HEK293 (cell line): ENCODE measurements around the gene FAM193A.

Source experiments
- ZEB2 ChIP-seq: fragments of 450-650 bp; formaldehyde crosslinking; IDR thresholded peaks from 2 replicates; pipeline ENCODE4 v1.5.1; 2016; ENCODE audit warnings: missing biosample characterization, missing genetic modification characterization
- ZNF114 ChIP-seq: fragments of 450-650 bp; formaldehyde crosslinking; IDR thresholded peaks from 2 replicates; pipeline ENCODE4 v1.5.0; 2017; ENCODE audit warnings: missing biosample characterization, missing genetic modification characterization
- ZNF184 ChIP-seq: fragments of 450-650 bp; IDR thresholded peaks from 2 replicates; pipeline ENCODE4 v1.5.1; 2018; ENCODE audit warnings: missing biosample characterization, mild to moderate bottlenecking, missing genetic modification characterization
- ZNF23 ChIP-seq: fragments of 450-650 bp; formaldehyde crosslinking; IDR thresholded peaks from 2 replicates; pipeline ENCODE4 v1.5.1; 2016; ENCODE audit warnings: missing biosample characterization, missing genetic modification characterization, borderline replicate concordance
- ZNF404 ChIP-seq: fragments of 450-650 bp; formaldehyde crosslinking; IDR thresholded peaks from 2 replicates; pipeline ENCODE4 v1.5.1; 2017; ENCODE audit warnings: missing biosample characterization, missing genetic modification characterization
- ZNF777 ChIP-seq: fragments of 450-650 bp; formaldehyde crosslinking; IDR thresholded peaks from 2 replicates; pipeline ENCODE4 v1.5.1; 2017; ENCODE audit warnings: missing biosample characterization, missing genetic modification characterization, borderline replicate concordance
- TF ChIP-seq, protein P1 (sequence below): fragments of 450-650 bp; formaldehyde crosslinking; IDR thresholded peaks from 2 replicates; pipeline ENCODE4 v1.5.1; 2016; ENCODE audit warnings: missing biosample characterization, missing genetic modification characterization
- TF ChIP-seq, protein P2 (sequence below): fragments of 450-650 bp; formaldehyde crosslinking; IDR thresholded peaks from 2 replicates; pipeline ENCODE4 v1.5.1; 2016; ENCODE audit warnings: missing biosample characterization, missing genetic modification characterization
- TF ChIP-seq, protein P3 (sequence below): fragments of 450-650 bp; formaldehyde crosslinking; IDR thresholded peaks from 2 replicates; pipeline ENCODE4 v1.5.1; 2016; ENCODE audit warnings: missing biosample characterization, missing genetic modification characterization, borderline replicate concordance

DNA sequence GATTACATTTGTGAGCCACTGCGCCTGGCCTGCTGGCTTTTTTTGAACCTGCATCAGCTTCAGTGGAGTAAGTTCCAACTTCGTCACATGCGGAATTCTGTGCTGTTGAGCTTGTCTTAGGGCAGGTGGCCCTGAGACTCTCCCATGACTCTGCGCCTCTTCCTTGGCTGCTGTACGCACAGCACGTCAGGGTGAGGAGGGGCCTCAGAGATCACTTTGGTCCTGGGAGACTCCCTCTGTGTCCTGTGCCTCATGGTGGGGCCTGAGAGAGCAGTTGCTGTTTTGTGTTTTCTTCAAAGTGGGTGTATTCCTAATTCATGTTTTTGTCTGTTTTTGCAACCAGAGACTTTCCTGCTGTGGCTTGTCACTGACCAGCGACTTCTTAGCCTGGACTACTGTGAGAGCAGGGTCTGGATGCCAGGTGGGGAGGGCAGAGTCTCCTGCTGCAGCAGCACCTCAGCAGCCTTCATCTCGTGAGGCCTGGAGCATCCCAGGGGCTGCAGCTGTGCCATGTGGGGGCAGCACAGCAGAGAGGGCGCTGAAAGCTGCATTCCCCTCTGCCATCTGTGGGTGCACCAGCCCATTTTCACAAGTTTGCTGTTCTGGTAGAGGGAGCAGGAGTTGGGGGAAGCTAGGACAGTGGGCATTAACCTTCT is 111.8 kb downstream of the FAM193A start:
- TF ChIP-seq ZEB2, result no peak
- no peak for TF ChIP-seq ZNF184
- TF ChIP-seq, protein P1, sequence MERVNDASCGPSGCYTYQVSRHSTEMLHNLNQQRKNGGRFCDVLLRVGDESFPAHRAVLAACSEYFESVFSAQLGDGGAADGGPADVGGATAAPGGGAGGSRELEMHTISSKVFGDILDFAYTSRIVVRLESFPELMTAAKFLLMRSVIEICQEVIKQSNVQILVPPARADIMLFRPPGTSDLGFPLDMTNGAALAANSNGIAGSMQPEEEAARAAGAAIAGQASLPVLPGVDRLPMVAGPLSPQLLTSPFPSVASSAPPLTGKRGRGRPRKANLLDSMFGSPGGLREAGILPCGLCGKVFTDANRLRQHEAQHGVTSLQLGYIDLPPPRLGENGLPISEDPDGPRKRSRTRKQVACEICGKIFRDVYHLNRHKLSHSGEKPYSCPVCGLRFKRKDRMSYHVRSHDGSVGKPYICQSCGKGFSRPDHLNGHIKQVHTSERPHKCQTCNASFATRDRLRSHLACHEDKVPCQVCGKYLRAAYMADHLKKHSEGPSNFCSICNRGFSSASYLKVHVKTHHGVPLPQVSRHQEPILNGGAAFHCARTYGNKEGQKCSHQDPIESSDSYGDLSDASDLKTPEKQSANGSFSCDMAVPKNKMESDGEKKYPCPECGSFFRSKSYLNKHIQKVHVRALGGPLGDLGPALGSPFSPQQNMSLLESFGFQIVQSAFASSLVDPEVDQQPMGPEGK (tag by site-specific recombination), result no peak
- TF ChIP-seq ZNF404 (tag by site-specific recombination), result no peak
- TF ChIP-seq, protein P2, sequence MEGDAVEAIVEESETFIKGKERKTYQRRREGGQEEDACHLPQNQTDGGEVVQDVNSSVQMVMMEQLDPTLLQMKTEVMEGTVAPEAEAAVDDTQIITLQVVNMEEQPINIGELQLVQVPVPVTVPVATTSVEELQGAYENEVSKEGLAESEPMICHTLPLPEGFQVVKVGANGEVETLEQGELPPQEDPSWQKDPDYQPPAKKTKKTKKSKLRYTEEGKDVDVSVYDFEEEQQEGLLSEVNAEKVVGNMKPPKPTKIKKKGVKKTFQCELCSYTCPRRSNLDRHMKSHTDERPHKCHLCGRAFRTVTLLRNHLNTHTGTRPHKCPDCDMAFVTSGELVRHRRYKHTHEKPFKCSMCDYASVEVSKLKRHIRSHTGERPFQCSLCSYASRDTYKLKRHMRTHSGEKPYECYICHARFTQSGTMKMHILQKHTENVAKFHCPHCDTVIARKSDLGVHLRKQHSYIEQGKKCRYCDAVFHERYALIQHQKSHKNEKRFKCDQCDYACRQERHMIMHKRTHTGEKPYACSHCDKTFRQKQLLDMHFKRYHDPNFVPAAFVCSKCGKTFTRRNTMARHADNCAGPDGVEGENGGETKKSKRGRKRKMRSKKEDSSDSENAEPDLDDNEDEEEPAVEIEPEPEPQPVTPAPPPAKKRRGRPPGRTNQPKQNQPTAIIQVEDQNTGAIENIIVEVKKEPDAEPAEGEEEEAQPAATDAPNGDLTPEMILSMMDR (tag by site-specific recombination), result no peak
- TF ChIP-seq, protein P3, sequence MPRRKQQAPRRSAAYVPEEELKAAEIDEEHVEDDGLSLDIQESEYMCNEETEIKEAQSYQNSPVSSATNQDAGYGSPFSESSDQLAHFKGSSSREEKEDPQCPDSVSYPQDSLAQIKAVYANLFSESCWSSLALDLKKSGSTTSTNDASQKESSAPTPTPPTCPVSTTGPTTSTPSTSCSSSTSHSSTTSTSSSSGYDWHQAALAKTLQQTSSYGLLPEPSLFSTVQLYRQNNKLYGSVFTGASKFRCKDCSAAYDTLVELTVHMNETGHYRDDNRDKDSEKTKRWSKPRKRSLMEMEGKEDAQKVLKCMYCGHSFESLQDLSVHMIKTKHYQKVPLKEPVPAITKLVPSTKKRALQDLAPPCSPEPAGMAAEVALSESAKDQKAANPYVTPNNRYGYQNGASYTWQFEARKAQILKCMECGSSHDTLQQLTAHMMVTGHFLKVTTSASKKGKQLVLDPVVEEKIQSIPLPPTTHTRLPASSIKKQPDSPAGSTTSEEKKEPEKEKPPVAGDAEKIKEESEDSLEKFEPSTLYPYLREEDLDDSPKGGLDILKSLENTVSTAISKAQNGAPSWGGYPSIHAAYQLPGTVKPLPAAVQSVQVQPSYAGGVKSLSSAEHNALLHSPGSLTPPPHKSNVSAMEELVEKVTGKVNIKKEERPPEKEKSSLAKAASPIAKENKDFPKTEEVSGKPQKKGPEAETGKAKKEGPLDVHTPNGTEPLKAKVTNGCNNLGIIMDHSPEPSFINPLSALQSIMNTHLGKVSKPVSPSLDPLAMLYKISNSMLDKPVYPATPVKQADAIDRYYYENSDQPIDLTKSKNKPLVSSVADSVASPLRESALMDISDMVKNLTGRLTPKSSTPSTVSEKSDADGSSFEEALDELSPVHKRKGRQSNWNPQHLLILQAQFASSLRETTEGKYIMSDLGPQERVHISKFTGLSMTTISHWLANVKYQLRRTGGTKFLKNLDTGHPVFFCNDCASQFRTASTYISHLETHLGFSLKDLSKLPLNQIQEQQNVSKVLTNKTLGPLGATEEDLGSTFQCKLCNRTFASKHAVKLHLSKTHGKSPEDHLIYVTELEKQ (tag by site-specific recombination), result no peak
- no peak for TF ChIP-seq ZNF777
- TF ChIP-seq ZNF114 (tag by site-specific recombination), result no peak
- TF ChIP-seq ZNF23, result no peak
